ENCODE data around the gene GTPBP4. TPM values are rescaled to one million over a fixed set of nuclear protein-coding genes. Genes with fewer than 3 reads are reported as not detected.

Gene GTPBP4
- total and polyA plus RNA-seq, 9 donors = 29.0 to 55.1 (median 47.3) TPM

GRCh38 chr10:974038-974784, 14.0 kb upstream of the GTPBP4 start:
- Histone ChIP-seq H3K27ac (ENCODE audit: low read length) (no peak overlapping the region), H3K4me3 (ENCODE audit: low read length) (no peak overlapping the region), H3K9me3 (replicated peaks; ENCODE audit: control insufficient read depth, low read depth, low read length) (peaks cover 11% of the 10 kb centered on the region), H3K4me1 (ENCODE audit: control insufficient read depth, insufficient read depth, low read length) (peaks cover 8% of the 10 kb centered on the region), H3K36me3 (ENCODE audit: control insufficient read depth, insufficient read depth, low read length) (peaks cover 5% of the 10 kb centered on the region), H3K27me3 (ENCODE audit: control insufficient read depth, insufficient read depth, low read length) (peaks cover 4% of the 10 kb centered on the region)
- WGBS (ENCODE audit: insufficient coverage) = 82% methylated on average over 12 of the region's 20 CpGs
- no peak for DNase-seq

DNA sequence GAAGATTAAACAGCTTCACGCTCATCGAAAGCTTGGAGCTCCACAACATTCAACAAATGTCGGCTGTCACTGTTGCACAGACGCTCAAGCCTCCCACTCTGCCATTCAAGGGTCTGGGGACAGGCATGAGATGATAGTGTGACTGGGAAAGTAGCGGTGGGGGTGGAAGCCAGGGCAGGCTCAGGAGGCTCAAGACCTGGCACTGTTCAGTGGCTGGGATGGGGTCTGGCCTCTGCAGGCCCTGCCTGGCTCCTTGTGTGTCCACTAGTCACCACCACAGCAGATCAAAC, 13.5 kb upstream of the GTPBP4 start:
- Histone ChIP-seq H3K4me3 (ENCODE audit: low read length) (no peak overlapping the region), H3K4me1 (ENCODE audit: control insufficient read depth, insufficient read depth, low read length) (peaks cover 8% of the 10 kb centered on the region), H3K9me3 (replicated peaks; ENCODE audit: control insufficient read depth, low read depth, low read length) (peaks cover 14% of the 10 kb centered on the region), H3K27me3 (ENCODE audit: control insufficient read depth, insufficient read depth, low read length) (peaks cover under 1% of the 10 kb centered on the region), H3K27ac (ENCODE audit: low read length) (no peak overlapping the region), H3K36me3 (ENCODE audit: control insufficient read depth, insufficient read depth, low read length) (peaks cover 5% of the 10 kb centered on the region)
- DNase-seq = no peak
- 79% methylated on average over 2 of the region's 5 CpGs for whole genome bisulfite sequencing (ENCODE audit: insufficient coverage)

- H3K9me3 ChIP-seq (replicated peaks; ENCODE audit: control insufficient read depth, low read depth, low read length) = peaks cover 29% of the 10 kb centered on the region
- peaks cover 4% of the 10 kb centered on the region for H3K4me1 ChIP-seq (ENCODE audit: control insufficient read depth, insufficient read depth, low read length)
- WGBS (ENCODE audit: insufficient coverage) = 97% methylated on average over 21 of the region's 22 CpGs
- H3K27ac ChIP-seq (ENCODE audit: low read length) = no peak overlapping the region
- no peak overlapping the region for H3K4me3 ChIP-seq (ENCODE audit: low read length)
- H3K27me3 ChIP-seq (ENCODE audit: control insufficient read depth, insufficient read depth, low read length) = no peaks in the 10 kb centered on the region
- no peak for DNase-seq
- peaks cover 5% of the 10 kb centered on the region for H3K36me3 ChIP-seq (ENCODE audit: control insufficient read depth, insufficient read depth, low read length)
Observed at GRCh38 chr10:976316-976715, 11.9 kb upstream of the GTPBP4 start.

DNA sequence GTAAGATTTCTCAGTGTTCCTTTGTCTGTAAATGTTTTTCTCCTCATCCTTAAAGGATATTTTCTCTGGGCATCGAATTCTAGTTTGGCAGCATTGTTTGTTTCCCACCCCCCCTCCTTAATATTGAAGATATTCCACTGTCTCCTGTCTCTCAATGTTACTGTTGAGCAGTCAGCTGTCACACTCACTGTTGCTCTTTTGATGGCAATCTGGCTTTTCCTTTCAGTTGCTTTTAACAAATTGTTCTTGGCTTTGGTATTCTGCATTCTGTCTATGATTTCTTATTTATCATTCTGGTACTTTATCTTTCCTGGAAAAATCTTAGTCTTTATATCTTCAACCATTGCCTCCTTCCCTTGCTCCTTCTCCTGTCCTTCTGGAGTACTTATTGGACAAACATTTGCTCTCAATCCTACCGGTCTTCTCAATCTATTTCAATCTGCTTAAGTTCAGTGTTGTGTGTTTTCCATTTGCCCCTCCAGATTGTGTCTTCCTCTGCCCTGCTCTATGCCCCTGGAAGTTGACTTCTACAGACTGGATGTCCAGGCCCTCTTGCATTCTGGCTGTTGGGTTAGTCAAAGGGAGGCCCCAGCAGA, 9.3 kb upstream of the GTPBP4 start:
- H3K4me1 ChIP-seq (ENCODE audit: control insufficient read depth, insufficient read depth, low read length) = no peaks in the 10 kb centered on the region
- no peaks in the 10 kb centered on the region for H3K27me3 ChIP-seq (ENCODE audit: control insufficient read depth, insufficient read depth, low read length)
- no peak overlapping the region for H3K4me3 ChIP-seq (ENCODE audit: low read length)
- H3K9me3 ChIP-seq (replicated peaks; ENCODE audit: control insufficient read depth, low read depth, low read length) = peaks cover 29% of the 10 kb centered on the region
- WGBS (ENCODE audit: insufficient coverage) = 100% methylated on average over 2 of the region's 2 CpGs
- no peak for DNase-seq
- H3K36me3 ChIP-seq (ENCODE audit: control insufficient read depth, insufficient read depth, low read length) = peaks cover 5% of the 10 kb centered on the region
- H3K27ac ChIP-seq (ENCODE audit: low read length) = no peak overlapping the region

DNA sequence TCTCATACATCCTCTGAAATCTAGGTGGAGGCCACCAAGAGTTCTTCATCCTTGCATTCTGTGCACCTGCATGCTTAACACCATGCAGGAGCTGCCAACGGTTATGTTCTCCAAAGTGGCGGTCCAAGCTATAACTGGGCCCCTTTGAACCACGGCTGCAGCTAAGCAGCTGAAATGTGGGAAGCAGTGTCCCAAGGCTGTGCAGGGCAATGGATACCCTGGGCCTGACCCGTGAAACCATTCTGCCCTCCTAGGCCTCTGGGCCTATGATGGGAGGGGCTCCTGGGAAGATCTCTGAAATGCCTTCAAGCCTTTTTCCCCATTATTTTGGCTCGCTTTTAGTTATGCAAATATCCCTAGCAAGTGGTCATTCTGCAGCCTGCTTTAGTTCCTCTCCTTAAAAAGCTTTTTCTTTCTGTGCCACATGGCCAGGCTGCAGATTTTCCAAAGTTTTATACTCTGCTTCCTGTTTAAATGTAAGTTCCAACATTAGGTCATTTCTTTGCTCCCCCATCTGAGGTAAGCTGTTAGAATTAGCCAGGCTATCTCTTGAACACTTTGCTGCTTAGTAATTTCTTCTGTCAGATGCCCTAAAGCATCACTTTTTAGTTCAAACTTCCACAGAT, 7.7 kb upstream of the GTPBP4 start:
- Histone ChIP-seq H3K4me3 (ENCODE audit: low read length) (no peak overlapping the region), H3K27ac (ENCODE audit: low read length) (no peak overlapping the region), H3K36me3 (ENCODE audit: control insufficient read depth, insufficient read depth, low read length) (peaks cover 5% of the 10 kb centered on the region), H3K27me3 (ENCODE audit: control insufficient read depth, insufficient read depth, low read length) (no peaks in the 10 kb centered on the region), H3K9me3 (replicated peaks; ENCODE audit: control insufficient read depth, low read depth, low read length) (peaks cover 29% of the 10 kb centered on the region), H3K4me1 (ENCODE audit: control insufficient read depth, insufficient read depth, low read length) (no peaks in the 10 kb centered on the region)
- no peak for DNase-seq
- WGBS (ENCODE audit: insufficient coverage) = 93% methylated on average over 5 of the region's 5 CpGs

DNA sequence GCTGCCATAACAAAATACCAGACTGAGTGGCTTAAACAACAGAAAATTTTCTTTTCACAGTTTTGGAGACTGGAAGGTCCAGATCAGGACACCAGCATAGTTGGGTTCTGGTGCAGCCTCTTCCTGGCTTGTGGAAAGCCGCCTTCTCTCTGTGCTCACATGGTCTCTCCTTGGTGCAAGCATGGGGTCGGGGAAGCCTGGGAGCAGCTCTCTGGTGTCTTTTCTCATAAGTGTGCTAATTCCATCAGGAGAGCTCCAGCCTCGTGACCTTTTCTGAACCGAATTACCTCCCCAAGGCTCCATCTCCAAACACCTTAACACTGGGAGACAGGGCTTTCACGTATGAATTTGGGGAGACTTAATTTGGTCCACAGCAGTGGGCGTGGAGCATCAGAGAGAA, 4.8 kb upstream of the GTPBP4 start:
- DNase-seq = no peak
- H3K27ac ChIP-seq (ENCODE audit: low read length) = no peak overlapping the region
- H3K9me3 ChIP-seq (replicated peaks; ENCODE audit: control insufficient read depth, low read depth, low read length) = peaks cover 23% of the 10 kb centered on the region
- no peaks in the 10 kb centered on the region for H3K27me3 ChIP-seq (ENCODE audit: control insufficient read depth, insufficient read depth, low read length)
- no peak overlapping the region for H3K4me3 ChIP-seq (ENCODE audit: low read length)
- H3K36me3 ChIP-seq (ENCODE audit: control insufficient read depth, insufficient read depth, low read length) = no peaks in the 10 kb centered on the region
- H3K4me1 ChIP-seq (ENCODE audit: control insufficient read depth, insufficient read depth, low read length) = peaks cover 6% of the 10 kb centered on the region
- 86% methylated on average over 2 of the region's 6 CpGs for WGBS (ENCODE audit: insufficient coverage)

DNA sequence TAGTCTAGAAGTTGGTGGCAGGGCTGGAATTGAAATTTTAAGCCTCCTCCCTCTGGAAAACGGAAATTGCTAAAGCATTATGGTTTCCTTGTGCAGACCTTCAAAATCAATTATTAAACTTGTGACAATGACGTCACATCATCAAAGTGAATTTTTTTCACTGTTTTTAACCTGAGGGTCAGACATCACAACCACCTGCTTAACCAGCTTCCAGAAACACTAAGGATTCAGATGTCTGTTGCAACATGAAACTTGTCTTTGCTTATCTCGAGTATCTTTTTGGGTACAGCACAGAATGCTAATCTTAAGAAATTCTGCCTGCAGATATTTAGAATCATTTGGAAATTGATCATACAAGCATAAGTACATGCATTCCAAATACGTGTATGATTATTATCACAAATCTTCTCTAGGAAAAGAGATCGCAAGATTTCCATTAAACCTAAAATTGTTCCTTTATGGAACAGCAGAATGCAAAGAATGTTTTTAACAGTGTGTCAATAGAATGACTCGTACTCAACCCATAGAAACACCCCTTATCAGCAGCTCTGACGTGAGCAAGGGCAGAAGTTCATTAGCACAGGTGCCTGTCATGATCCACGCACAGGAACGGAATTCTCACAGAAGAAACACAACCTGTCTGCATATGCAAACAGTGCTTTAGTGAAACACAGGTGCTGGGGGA, 4.1 kb upstream of the GTPBP4 start:
- WGBS (ENCODE audit: insufficient coverage) = 87% methylated on average over 4 of the region's 9 CpGs
- Histone ChIP-seq H3K9me3 (replicated peaks; ENCODE audit: control insufficient read depth, low read depth, low read length) (peaks cover 19% of the 10 kb centered on the region), H3K27me3 (ENCODE audit: control insufficient read depth, insufficient read depth, low read length) (no peaks in the 10 kb centered on the region), H3K27ac (ENCODE audit: low read length) (no peak overlapping the region), H3K36me3 (ENCODE audit: control insufficient read depth, insufficient read depth, low read length) (no peaks in the 10 kb centered on the region), H3K4me3 (ENCODE audit: low read length) (no peak overlapping the region), H3K4me1 (ENCODE audit: control insufficient read depth, insufficient read depth, low read length) (peaks cover 8% of the 10 kb centered on the region)
- no peak for DNase-seq

- H3K4me1 ChIP-seq (ENCODE audit: control insufficient read depth, insufficient read depth, low read length) = peaks cover 15% of the 10 kb centered on the region
- H3K27me3 ChIP-seq (ENCODE audit: control insufficient read depth, insufficient read depth, low read length) = no peaks in the 10 kb centered on the region
- no peaks in the 10 kb centered on the region for H3K36me3 ChIP-seq (ENCODE audit: control insufficient read depth, insufficient read depth, low read length)
- no peak overlapping the region for H3K4me3 ChIP-seq (ENCODE audit: low read length)
- H3K27ac ChIP-seq (ENCODE audit: low read length) = no peak overlapping the region
- WGBS (ENCODE audit: insufficient coverage) = 93% methylated on average over 2 of the region's 2 CpGs
- H3K9me3 ChIP-seq (replicated peaks; ENCODE audit: control insufficient read depth, low read depth, low read length) = peaks cover 9% of the 10 kb centered on the region
- DNase-seq = no peak
Observed at GRCh38 chr10:985361-985760, 2.9 kb upstream of the GTPBP4 start.

GRCh38 chr10:986137-986825, 2.0 kb upstream of the GTPBP4 start:
- WGBS (ENCODE audit: insufficient coverage) = 74% methylated on average over 4 of the region's 7 CpGs
- H3K27ac ChIP-seq (ENCODE audit: low read length) = no peak overlapping the region

More at GRCh38 chr10:986137-986825, 2.0 kb upstream of the GTPBP4 start:
- H3K27me3 ChIP-seq (ENCODE audit: control insufficient read depth, insufficient read depth, low read length) = no peaks in the 10 kb centered on the region
- no peak for DNase-seq
- H3K4me3 ChIP-seq (ENCODE audit: low read length) = no peak overlapping the region
- H3K36me3 ChIP-seq (ENCODE audit: control insufficient read depth, insufficient read depth, low read length) = peaks cover 2% of the 10 kb centered on the region
- H3K4me1 ChIP-seq (ENCODE audit: control insufficient read depth, insufficient read depth, low read length) = peaks cover 17% of the 10 kb centered on the region
- no peaks in the 10 kb centered on the region for H3K9me3 ChIP-seq (replicated peaks; ENCODE audit: control insufficient read depth, low read depth, low read length)

Data from muscle of leg (tissue), 11 donors.